GM13977 (cell line): ENCODE results near the gene ZNF112.

Source experiments
- DNase-seq: peaks from one replicate; pipeline ENCODE4 v3.0.0; 2012; ENCODE audit warnings: low spot score
- in situ Hi-C: fragments of 300-500 bp; cut with MboI; formaldehyde crosslinking; loops from one replicate; pipeline ENCODE4 v1.12.0; 2022; ENCODE audit warnings: low sequenced_read_pairs, low pct_unique_long_range_greater_than_20kb, mixed read lengths, inconsistent platforms; ENCODE audit not compliant: unreplicated experiment
- TF ChIP-seq, protein P1 (sequence below): IDR thresholded peaks from 2 replicates; pipeline ENCODE4 v1.5.1; 2012; ENCODE audit warnings: mild to moderate bottlenecking, control low read depth; ENCODE audit not compliant: insufficient read depth; ENCODE audit errors: extremely low read depth, missing control alignments

Gene ZNF112

GRCh38 chr19:44313231-44313630 is 43.2 kb downstream of the ZNF112 start:
- no peak for DNase-seq
- TF ChIP-seq, protein P1, sequence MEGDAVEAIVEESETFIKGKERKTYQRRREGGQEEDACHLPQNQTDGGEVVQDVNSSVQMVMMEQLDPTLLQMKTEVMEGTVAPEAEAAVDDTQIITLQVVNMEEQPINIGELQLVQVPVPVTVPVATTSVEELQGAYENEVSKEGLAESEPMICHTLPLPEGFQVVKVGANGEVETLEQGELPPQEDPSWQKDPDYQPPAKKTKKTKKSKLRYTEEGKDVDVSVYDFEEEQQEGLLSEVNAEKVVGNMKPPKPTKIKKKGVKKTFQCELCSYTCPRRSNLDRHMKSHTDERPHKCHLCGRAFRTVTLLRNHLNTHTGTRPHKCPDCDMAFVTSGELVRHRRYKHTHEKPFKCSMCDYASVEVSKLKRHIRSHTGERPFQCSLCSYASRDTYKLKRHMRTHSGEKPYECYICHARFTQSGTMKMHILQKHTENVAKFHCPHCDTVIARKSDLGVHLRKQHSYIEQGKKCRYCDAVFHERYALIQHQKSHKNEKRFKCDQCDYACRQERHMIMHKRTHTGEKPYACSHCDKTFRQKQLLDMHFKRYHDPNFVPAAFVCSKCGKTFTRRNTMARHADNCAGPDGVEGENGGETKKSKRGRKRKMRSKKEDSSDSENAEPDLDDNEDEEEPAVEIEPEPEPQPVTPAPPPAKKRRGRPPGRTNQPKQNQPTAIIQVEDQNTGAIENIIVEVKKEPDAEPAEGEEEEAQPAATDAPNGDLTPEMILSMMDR = no peak
- in situ Hi-C loops = no loop called here

DNA sequence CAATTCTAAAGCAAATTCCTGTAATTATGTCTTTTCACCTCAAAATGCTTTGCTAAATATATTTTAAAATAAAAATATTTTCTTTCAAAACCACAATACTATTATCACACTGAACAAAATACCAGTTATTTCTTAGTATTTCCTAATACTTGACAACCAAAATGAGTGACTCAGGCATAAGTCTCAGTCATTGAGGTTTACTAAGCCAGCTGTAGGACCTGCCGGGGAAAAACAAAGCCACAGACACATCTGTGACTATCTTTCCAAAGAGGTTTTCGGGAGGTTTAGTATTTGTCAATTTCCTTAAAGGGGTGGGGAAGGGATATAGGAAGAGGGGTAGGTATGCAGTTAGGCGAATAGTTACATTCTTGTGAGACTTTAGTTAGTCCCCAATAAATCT is 48.5 kb downstream of the ZNF112 start:
- TF ChIP-seq, protein P1 = no peak
- in situ Hi-C loops = no loop called here
- no peak for DNase-seq

DNA sequence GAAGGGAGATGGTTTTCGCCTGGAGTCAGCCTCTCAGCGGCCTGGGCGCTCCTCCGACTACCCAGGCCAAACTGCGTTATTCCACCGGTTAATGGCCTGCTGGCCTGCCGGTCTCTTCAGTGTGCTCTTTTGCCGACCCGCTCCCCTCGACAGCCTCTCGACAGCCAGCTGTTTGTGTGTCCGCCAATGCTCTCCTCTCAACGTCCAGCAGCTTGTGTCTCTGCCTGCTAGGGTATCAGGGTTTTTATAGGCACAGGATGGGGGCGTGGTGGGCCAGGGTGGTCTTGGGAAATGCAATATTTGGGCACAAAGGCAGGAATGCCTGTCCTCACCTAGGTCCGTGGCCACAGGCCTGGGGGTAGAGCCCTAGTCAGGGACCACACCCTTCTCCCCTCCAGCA is 50.2 kb downstream of the ZNF112 start:
- in situ Hi-C loops = no loop called here
- TF ChIP-seq, protein P1 = no peak

DNA sequence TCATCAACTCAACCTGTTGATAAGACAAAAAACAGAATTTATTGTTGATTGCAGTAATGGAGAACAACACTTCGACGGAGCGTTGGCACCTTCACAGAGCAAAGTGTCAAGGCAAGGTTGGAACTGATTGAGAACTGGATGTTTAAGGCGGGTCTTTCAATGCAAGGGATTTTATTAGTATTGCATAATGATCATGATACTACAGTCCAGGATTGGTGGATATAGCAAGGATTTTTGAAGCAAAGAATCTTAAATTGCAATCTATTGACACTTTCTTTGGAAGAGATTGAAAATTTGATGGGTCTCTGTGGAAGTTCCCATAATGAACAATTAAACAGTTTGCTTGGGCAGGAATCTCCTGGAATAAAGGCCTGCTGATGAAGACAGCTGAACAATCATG is 51.0 kb downstream of the ZNF112 start:
- no peak for DNase-seq
- TF ChIP-seq, protein P1 = no peak
- in situ Hi-C loops = no loop called here

More for the DNA sequence above, 50.2 kb downstream of the ZNF112 start:
- DNase-seq = no peak

DNA sequence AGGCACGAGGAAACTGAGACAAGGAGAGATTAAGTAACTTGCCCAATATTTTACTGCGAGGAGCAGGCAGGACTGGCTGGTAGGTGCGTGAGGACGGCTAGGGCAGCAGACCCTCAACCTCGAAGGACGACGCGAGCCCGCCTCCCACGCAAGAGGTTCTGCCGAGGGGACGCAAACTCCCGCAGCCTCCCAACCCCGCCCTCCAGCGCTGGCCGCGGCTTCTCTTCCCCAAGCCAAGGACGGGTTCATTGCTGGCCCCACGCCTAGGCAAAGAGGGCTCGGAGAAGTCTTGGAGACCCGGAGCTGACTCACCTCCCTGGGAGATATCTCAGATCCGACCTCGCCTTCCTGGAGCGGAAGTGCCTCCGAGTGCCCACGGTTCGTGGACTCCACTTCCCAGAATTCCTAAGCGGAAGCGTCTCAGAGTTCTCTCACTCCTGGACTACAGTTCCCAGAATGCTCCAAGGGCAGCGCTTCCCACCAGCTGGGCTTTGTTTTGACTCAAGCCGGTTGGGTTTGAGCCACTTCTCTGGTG is 51.8 kb downstream of the ZNF112 start, which contains the start of gene ZNF235:
ZNF235 (minus strand) TSS at position 367 of the 535 bp plus-strand sequence. CDS start 1,621 bp downstream, outside the sequence.
- TF ChIP-seq, protein P1 = no peak
- peak; percentile 88 for DNase-seq
- in situ Hi-C loops = no loop called here

- TF ChIP-seq, protein P1 = no peak
- in situ Hi-C loops = no loop called here
- DNase-seq = peak; percentile 31
Measured at GRCh38 chr19:44303976-44304568, 52.4 kb downstream of the ZNF112 start.
